SK-N-SH (cell line): ENCODE measurements around the gene LOXL4.

ENCODE experiments used
- EP300 ChIP-seq, 2 experiments: IDR thresholded peaks; 2 replicates each; pipeline versions ENCODE4 v1.4.0 to v1.6.1; 2012; ENCODE audit warnings: borderline replicate concordance in 1 of 2, low read depth in 1 of 2, low read length in 1 of 2
- EZH2phosphoT487 ChIP-seq: fragments of 200-600 bp; sonication (generic); IDR thresholded peaks from 2 replicates; pipeline ENCODE4 v1.6.1; 2017; ENCODE audit warnings: low read depth, mixed run types, mild to moderate bottlenecking, antibody characterized with exemption, moderate library complexity, borderline replicate concordance
- MXI1 ChIP-seq: IDR thresholded peaks from 2 replicates; pipeline ENCODE4 v1.6.1; 2012; ENCODE audit warnings: mild to moderate bottlenecking, low read depth, low read length, improper control_type of control experiment
- POLR2AphosphoS5 ChIP-seq: IDR thresholded peaks from 2 replicates; pipeline ENCODE4 v1.6.1; 2012; ENCODE audit warnings: low read depth, low read length
- RAD21 ChIP-seq: IDR thresholded peaks from 2 replicates; pipeline ENCODE4 v1.6.1; 2012; ENCODE audit warnings: mild to moderate bottlenecking, low read length
- SMC3 ChIP-seq: IDR thresholded peaks from 2 replicates; pipeline ENCODE4 v1.6.1; 2012; ENCODE audit warnings: low read depth, low read length, improper control_type of control experiment
- TAF1 ChIP-seq: IDR thresholded peaks from 2 replicates; pipeline ENCODE4 v1.6.1; 2012; ENCODE audit warnings: low read depth, mild to moderate bottlenecking, low read length, moderate library complexity, borderline replicate concordance
- YY1 ChIP-seq: IDR thresholded peaks from 2 replicates; pipeline ENCODE4 v1.4.0; 2012; ENCODE audit warnings: low read depth, mild to moderate bottlenecking
- TF ChIP-seq, protein P1 (sequence below): fragments of 200-600 bp; sonication (generic); IDR thresholded peaks from 2 replicates; pipeline ENCODE4 v1.6.1; 2017; ENCODE audit warnings: antibody characterized with exemption, mild to moderate bottlenecking, moderate library complexity
- TF ChIP-seq, protein P2 (sequence below): fragments of 150-350 bp; IDR thresholded peaks from 2 replicates; pipeline ENCODE4 v1.6.1; 2017; ENCODE audit warnings: antibody characterized with exemption, low read length, low read depth, borderline replicate concordance
- TF ChIP-seq, protein P3 (sequence below): IDR thresholded peaks from 2 replicates; pipeline ENCODE4 v1.4.0; 2012; ENCODE audit warnings: low read depth

GRCh38 chr10:98273057-98273850, 5.3 kb upstream of the LOXL4 start:
- TF ChIP-seq, protein P1, sequence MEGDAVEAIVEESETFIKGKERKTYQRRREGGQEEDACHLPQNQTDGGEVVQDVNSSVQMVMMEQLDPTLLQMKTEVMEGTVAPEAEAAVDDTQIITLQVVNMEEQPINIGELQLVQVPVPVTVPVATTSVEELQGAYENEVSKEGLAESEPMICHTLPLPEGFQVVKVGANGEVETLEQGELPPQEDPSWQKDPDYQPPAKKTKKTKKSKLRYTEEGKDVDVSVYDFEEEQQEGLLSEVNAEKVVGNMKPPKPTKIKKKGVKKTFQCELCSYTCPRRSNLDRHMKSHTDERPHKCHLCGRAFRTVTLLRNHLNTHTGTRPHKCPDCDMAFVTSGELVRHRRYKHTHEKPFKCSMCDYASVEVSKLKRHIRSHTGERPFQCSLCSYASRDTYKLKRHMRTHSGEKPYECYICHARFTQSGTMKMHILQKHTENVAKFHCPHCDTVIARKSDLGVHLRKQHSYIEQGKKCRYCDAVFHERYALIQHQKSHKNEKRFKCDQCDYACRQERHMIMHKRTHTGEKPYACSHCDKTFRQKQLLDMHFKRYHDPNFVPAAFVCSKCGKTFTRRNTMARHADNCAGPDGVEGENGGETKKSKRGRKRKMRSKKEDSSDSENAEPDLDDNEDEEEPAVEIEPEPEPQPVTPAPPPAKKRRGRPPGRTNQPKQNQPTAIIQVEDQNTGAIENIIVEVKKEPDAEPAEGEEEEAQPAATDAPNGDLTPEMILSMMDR: no peak
- TF ChIP-seq POLR2AphosphoS5 (no peak), RAD21 (no peak), YY1 (no peak), SMC3 (no peak), EP300 (IDR thresholded peaks at IDR 0.05; ENCODE audit: borderline replicate concordance in 1 of 2, low read depth in 1 of 2, low read length in 1 of 2) (no peak), EZH2phosphoT487 (no peak), MXI1 (no peak), TAF1 (no peak)
- TF ChIP-seq, protein P2, sequence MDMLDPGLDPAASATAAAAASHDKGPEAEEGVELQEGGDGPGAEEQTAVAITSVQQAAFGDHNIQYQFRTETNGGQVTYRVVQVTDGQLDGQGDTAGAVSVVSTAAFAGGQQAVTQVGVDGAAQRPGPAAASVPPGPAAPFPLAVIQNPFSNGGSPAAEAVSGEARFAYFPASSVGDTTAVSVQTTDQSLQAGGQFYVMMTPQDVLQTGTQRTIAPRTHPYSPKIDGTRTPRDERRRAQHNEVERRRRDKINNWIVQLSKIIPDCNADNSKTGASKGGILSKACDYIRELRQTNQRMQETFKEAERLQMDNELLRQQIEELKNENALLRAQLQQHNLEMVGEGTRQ: no peak
- TF ChIP-seq, protein P3, sequence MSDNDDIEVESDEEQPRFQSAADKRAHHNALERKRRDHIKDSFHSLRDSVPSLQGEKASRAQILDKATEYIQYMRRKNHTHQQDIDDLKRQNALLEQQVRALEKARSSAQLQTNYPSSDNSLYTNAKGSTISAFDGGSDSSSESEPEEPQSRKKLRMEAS: no peak
